Progenitor cell of endocrine pancreas (in vitro differentiated cells): Measurements from ENCODE around the gene SH3D19. TPM values are rescaled to one million over a fixed set of nuclear protein-coding genes. Genes with fewer than 3 reads are reported as not detected.

Experiments
- total RNA-seq: library from RNA; stranded (reverse); gene quantifications from 2 replicates; pipeline ENCODE4 v1.2.1, GENCODE V29; 2021

SH3D19 gene
- total RNA-seq, 1 donor from 2014 or later, result 35.5 TPM

Other genes starting within 250 kb of the SH3D19 start
- 2,102 and 2,191 TPM in 2 replicates for gene RPS3A, start 226.0 kb downstream of the SH3D19 start, total RNA-seq
- not detected in 2 replicates for gene PRSS48, start 48.4 kb downstream of the SH3D19 start, total RNA-seq
- 26.2 and 26.9 TPM in 2 replicates for gene FHIP1A, start 83.6 kb upstream of the SH3D19 start, total RNA-seq